Muscle layer of duodenum (tissue), 2 donors: ENCODE measurements around the gene CKAP4.

Experiments
- H3K27ac ChIP-seq: one replicate; pipeline ENCODE4 v1.7.0; 2013; ENCODE audit warnings: mild to moderate bottlenecking, low read length
- H3K27me3 ChIP-seq: one replicate; pipeline ENCODE4 v1.7.0; 2013; ENCODE audit warnings: low read depth, mild to moderate bottlenecking, control low read depth, low read length
- H3K36me3 ChIP-seq, 2 donors: one replicate each; pipeline ENCODE4 v1.7.0; 2013; ENCODE audit warnings: low read length in 2 of 2, control low read depth in 1 of 2, mild to moderate bottlenecking in 1 of 2; ENCODE audit not compliant: insufficient read depth in 2 of 2, control insufficient read depth in 1 of 2
- H3K4me1 ChIP-seq, 2 donors: one replicate each; pipeline ENCODE4 v1.7.0; 2013; ENCODE audit warnings: low read length in 2 of 2, mild to moderate bottlenecking in 2 of 2, control low read depth in 1 of 2, moderate library complexity in 1 of 2; ENCODE audit not compliant: insufficient read depth in 2 of 2, control insufficient read depth in 1 of 2
- H3K4me3 ChIP-seq, 2 donors: one replicate each; pipeline ENCODE4 v1.7.0; 2013; ENCODE audit warnings: low read length in 2 of 2, low read depth in 1 of 2, mild to moderate bottlenecking in 1 of 2
- H3K9me3 ChIP-seq, 2 donors: one replicate each; pipeline ENCODE4 v1.7.0; 2013; ENCODE audit warnings: low read length in 2 of 2, control low read depth in 1 of 2, mild to moderate bottlenecking in 1 of 2; ENCODE audit not compliant: control insufficient read depth in 1 of 2
- donor health status: healthy.

Gene CKAP4

DNA sequence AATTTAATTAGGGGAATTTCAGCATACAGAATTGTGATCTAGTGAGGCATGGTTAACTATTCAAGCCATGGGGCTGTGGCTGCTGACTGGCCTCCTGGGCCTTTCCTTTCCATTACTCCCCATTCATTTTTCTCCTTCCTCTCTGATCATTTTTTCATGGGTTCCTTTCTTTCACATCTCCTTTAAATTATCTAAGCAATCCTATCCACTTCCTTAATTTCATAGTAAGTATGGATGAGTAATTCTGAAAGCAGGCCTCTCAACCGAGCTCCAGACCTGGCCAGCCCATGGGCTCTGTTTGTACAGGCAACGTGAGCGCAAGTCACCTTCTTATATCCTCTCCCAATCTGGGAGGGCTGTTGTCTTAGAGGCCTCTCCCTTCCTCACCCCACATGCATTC, 13.4 kb downstream of the CKAP4 start:
- Histone ChIP-seq H3K4me3 (no peak overlapping the region), H3K4me1 (no peaks in the 10 kb centered on the region), H3K27me3 (no peaks in the 10 kb centered on the region), H3K9me3 (no peaks in the 10 kb centered on the region), H3K36me3 (peaks cover 5 to 13% of the 10 kb centered on the region in 2 donors), H3K27ac (no peak overlapping the region)

DNA sequence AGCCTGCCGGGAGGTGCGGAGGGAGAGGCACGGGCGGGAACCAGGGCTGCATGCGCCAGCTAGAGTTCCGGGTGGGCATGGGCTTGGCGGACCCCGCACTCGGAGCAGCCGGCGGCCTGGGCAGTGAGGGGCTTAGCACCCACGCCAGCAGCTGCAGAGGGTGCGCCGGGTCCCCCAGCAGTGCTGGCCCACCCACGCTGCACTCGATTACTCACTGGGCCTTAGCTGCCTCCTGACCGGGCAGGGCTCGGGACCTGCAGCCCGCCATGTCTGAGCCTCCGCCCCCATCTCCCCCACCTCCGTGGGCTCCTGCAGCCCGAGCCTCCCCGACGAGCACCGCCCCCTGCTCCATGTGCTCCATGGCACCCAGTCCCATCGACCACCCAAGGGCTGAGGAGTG, 14.8 kb downstream of the CKAP4 start:
- H3K4me3 ChIP-seq: no peak overlapping the region
- H3K36me3 ChIP-seq: no peaks in the 10 kb centered on the region
- H3K9me3 ChIP-seq: no peaks in the 10 kb centered on the region
- no peak overlapping the region for H3K27ac ChIP-seq
- H3K4me1 ChIP-seq: no peaks in the 10 kb centered on the region
- no peaks in the 10 kb centered on the region for H3K27me3 ChIP-seq

DNA sequence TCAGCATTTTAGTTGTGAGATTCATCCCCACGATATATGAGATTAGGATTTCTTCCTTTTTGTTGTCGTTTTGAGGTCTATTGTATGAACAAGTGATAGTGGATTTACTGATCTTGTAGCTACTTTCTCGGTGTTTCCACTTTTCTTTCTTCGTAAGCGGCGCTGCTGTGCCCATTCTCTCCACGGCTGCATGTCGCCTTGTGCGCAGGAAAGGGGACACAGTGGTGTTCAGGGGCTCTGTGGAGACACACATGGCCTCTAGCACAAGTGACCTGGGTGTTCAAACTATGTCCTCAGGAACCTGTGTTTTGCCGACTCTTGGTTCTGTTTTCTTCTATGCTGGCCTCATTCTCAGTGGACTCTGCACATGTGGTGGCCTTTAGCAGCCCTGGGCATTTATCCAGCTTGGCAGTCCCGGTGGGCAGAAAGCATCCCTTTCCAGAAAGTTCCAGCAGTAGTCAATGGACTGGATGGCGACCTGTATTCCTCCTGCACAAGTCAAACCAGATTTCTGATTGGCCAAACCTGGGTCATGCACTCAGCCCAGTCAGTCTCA, 18.7 kb downstream of the CKAP4 start:
- Histone ChIP-seq H3K36me3 (no peaks in the 10 kb centered on the region), H3K4me3 (no peak overlapping the region)

DNA sequence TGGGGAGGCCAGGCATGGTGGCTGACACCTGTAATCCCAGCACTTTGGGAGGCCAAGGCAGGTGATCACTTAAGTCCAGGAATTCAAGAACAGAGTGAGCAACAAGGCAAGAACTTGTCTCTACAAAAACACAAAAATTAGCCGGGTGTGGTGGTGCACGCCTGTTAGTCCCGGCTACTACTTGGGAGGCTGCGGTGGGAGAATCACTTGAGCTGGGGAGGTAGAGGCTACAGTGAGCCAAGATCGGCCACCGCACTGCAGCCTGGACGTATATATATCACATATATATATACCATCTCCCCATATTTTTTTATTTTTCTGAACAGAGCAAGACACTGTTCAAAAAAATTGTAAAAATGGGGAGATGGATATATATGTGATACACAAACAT, 19.5 kb downstream of the CKAP4 start:
- Histone ChIP-seq H3K4me3 (no peak overlapping the region), H3K27me3 (no peaks in the 10 kb centered on the region), H3K36me3 (no peaks in the 10 kb centered on the region), H3K27ac (no peak overlapping the region), H3K4me1 (no peaks in the 10 kb centered on the region), H3K9me3 (no peaks in the 10 kb centered on the region)

More for the DNA sequence above, 18.7 kb downstream of the CKAP4 start:
- Histone ChIP-seq H3K4me1 (no peaks in the 10 kb centered on the region), H3K9me3 (no peaks in the 10 kb centered on the region), H3K27ac (no peak overlapping the region), H3K27me3 (no peaks in the 10 kb centered on the region)

DNA sequence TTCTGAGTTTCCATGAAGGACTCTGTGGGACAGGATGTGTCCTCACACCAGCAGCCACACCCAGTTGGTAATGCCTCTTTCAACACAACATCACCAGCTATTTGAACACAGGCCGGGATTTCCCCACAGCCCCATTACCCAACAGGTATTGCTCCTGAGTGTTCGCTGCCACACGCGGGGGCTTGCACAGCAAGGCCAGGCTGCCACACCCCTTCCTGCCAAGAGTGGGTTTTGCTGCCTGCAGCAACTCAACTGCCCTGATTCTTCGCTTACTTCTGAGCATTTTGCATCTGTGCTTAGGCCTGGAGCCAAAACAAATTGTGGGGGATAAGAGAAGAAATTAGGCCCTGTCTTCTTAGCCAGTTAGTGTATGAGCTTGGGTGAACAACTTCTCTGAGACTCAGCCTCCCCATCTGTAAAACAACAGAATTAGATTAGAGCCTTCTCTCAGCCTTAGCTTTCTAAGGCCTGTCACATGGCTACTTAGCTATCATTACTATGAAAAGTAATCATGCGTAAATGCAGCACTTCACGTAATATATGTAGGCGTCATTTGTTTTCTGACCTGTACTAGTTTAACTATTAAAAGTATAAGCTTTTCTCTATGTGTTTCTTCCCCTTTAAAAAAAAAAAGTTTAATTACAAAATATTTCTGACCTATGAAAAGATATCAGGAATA, 20.0 kb downstream of the CKAP4 start:
- H3K4me1 ChIP-seq: no peaks in the 10 kb centered on the region
- no peaks in the 10 kb centered on the region for H3K27me3 ChIP-seq
- H3K9me3 ChIP-seq: no peaks in the 10 kb centered on the region
- no peaks in the 10 kb centered on the region for H3K36me3 ChIP-seq
- H3K27ac ChIP-seq: no peak overlapping the region
- no peak overlapping the region for H3K4me3 ChIP-seq

DNA sequence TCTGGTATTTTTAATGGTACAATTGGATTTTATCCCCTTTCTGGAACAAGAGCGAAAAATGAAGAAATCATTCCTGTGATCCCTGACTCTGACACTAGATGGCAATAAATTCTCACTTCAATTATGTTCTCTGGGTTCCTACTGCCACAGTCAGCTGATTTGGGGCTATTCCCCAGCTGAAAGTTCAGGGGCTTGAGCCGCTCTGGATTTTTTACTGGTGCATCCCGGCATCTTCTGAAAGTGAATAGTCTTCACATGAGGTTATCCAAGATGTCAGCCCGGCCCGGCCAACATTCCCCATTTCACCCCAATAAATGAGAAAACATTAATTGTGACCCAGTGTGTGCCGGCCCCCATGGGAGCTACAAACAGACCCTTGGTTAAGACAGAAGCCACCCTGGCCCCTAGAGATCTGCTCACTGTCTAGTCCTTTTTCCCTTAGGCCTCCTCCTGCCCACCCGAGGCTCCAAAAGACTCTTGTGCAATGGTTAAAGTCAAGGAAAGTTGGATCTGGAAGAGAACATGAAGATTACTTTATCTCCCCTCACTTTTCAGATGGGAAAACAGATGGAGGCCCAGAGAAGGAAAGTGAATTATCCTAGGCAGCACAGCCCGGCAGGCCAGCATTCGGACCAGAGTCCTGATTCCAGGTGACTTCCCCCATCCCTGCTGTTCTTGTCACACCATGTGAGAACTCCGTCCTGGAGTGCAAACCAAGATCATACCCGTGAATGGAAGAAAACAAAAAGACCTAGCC, 20.8 kb downstream of the CKAP4 start:
- Histone ChIP-seq H3K4me3 (no peak overlapping the region), H3K27me3 (no peaks in the 10 kb centered on the region), H3K27ac (no peak overlapping the region), H3K9me3 (no peaks in the 10 kb centered on the region), H3K4me1 (no peaks in the 10 kb centered on the region), H3K36me3 (no peaks in the 10 kb centered on the region)

DNA sequence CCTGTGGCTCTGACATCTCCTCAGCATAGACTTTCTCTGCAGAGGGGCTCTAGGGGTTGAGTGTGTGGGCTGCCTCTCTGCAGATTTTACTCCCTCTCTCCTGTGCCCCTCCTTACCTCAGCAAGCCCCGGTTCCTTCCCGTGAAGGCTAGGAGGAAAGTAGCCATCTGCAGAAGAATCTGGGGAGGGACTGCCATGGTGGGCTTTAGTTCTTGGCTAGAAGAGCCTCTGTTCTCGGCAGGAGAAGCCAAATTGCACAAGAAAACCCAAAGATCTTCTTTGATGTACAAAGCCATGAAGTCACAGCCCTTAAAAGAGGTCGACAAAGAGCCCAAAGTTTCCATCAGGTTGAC, 23.5 kb downstream of the CKAP4 start:
- H3K4me1 ChIP-seq: no peaks in the 10 kb centered on the region
- no peaks in the 10 kb centered on the region for H3K36me3 ChIP-seq
- no peaks in the 10 kb centered on the region for H3K9me3 ChIP-seq
- no peak overlapping the region for H3K4me3 ChIP-seq
- no peaks in the 10 kb centered on the region for H3K27me3 ChIP-seq
- H3K27ac ChIP-seq: no peak overlapping the region

DNA sequence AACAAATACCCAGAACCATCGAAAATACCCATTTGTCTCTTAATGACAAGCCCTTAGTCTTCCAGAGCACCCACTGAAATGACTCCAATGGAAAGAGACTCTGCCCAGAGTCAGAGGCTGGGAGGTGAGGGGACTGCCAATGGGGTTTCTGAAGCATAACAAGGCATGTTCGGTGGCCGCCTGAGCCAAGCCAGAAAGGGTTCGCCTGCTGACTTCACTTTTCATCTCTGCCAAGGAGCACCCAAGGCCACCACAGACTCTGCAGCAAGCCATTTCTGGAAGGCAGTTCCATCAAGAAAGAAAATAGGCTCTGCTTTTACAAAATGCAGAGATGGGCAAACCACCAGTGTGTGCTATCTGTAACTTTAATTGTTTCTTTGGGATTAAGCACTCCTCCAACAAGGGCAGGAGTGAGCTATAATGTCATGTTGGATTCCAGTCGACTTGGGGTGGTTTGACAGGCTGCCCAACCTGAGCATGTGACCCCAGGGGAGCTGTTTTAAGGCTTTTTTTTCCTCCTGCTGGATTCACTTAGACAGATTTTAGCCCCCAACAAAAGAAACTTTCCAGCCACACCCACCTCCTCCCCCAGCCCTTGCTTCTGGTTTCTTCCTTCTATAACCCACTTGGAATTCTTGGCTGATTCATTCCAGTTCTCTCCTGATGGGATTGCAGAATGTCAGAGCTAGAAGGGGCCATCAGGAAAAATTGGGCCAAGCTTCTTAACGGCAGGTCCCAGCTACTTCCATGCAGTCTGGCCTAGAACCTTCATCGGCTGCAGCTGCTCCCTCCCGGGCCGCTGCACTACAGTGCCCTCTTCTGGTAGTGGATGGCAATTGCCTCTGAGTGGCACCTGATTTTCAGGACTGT, 24.1 kb downstream of the CKAP4 start:
- Histone ChIP-seq H3K36me3 (no peaks in the 10 kb centered on the region), H3K27ac (no peak overlapping the region), H3K27me3 (no peaks in the 10 kb centered on the region), H3K4me1 (no peaks in the 10 kb centered on the region), H3K9me3 (no peaks in the 10 kb centered on the region), H3K4me3 (no peak overlapping the region)

DNA sequence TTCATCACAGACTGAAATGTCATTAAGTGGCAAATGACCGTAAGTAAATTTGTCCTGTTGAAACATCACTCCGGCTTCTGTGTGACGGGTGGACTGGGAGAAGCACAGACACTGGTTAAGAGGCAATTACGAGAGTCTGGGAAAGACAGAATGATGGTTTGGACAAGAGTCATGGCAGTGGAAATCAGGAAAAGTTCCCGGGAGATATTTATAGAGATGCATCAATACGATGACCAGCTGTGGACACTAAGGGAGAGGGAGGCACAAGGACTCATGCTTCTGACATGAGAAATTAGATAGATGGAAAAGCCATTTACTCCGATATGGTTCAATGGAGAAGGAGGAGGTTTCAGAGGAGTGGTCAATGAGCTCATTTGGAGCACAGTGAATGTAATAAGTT, 27.3 kb downstream of the CKAP4 start:
- no peak overlapping the region for H3K27ac ChIP-seq
- H3K36me3 ChIP-seq: no peaks in the 10 kb centered on the region
- no peaks in the 10 kb centered on the region for H3K4me1 ChIP-seq
- peaks cover 0 to 10% of the 10 kb centered on the region in 2 donors for H3K9me3 ChIP-seq
- no peaks in the 10 kb centered on the region for H3K27me3 ChIP-seq
- no peak overlapping the region for H3K4me3 ChIP-seq

DNA sequence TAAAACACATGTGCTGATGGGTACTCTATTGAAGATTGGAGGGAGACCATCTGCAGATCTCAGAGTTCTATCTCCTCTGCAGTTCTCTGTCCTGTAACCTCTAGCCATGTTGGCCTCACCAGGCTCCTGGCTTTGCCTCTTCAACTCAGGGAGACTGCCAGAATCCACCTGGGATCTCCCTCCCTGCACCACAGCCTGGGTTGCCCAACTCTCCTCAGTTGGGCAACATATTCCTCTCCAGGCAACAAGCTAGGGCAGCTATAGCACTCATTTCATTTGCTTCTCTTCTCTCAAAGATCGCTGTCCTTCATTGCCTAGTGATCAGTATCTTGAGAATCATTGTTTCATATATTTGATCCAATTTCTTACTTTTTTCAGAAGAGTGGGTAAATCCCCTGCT, 28.8 kb downstream of the CKAP4 start:
- Histone ChIP-seq H3K4me3 (no peak overlapping the region), H3K27ac (no peak overlapping the region), H3K4me1 (no peaks in the 10 kb centered on the region), H3K9me3 (peaks cover 0 to 10% of the 10 kb centered on the region in 2 donors), H3K27me3 (no peaks in the 10 kb centered on the region), H3K36me3 (no peaks in the 10 kb centered on the region)

DNA sequence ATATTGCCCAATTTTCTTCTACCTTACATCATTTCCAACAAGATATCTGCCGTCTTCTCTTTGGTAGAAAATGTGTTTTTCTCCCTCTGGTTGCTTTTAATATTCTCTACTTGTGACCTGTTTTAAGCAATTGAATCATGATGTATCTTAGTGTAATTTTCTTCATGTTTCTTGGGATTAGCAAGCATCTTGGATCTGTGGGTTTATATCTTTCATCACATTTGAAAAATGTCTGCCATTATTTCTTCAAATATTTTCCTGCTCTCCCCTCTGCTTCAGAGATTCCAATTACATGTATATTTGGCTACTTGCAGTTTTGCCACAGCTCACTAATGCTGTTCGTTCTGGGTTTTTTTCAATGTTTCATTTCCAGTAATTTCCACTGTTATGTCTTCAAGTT, 30.1 kb downstream of the CKAP4 start:
- Histone ChIP-seq H3K4me1 (no peaks in the 10 kb centered on the region), H3K9me3 (peaks cover 0 to 10% of the 10 kb centered on the region in 2 donors)

More for the DNA sequence above, 30.1 kb downstream of the CKAP4 start:
- H3K27ac ChIP-seq: no peak overlapping the region
- H3K4me3 ChIP-seq: no peak overlapping the region
- no peaks in the 10 kb centered on the region for H3K36me3 ChIP-seq
- no peaks in the 10 kb centered on the region for H3K27me3 ChIP-seq
